Coronary artery (tissue), 2 donors: ENCODE data around the gene APBA1.

Experiments
- DNase-seq: peaks from one replicate; pipeline ENCODE4 v3.0.0-alpha.2; 2017; ENCODE audit warnings: low spot score
- H3K27ac ChIP-seq, 2 donors: fragments of 200-600 bp; sonication (generic); one replicate each; pipeline ENCODE4 v1.5.1; 2016 to 2019
- H3K4me3 ChIP-seq: fragments of 200-600 bp; sonication (generic); 2 replicates; pipeline ENCODE4 v1.5.1; 2016; ENCODE audit warnings: mild to moderate bottlenecking, moderate library complexity
- CTCF ChIP-seq: fragments of 200-600 bp; sonication (generic); IDR thresholded peaks from one replicate; pipeline ENCODE4 v1.5.1; 2019; ENCODE audit warnings: antibody characterized with exemption

Gene APBA1

GRCh38 chr9:69542058-69542457, 130.1 kb downstream of the APBA1 start:
- no peak for DNase-seq
- Histone ChIP-seq H3K4me3 (no peak overlapping the region), H3K27ac (no peak overlapping the region)
- no peak for TF ChIP-seq CTCF

GRCh38 chr9:69535911-69536310, 136.3 kb downstream of the APBA1 start:
- no peak overlapping the region for H3K27ac ChIP-seq
- DNase-seq: no peak
- no peak for TF ChIP-seq CTCF
- no peak overlapping the region for H3K4me3 ChIP-seq

GRCh38 chr9:69535286-69535832, 136.8 kb downstream of the APBA1 start:
- no peak for DNase-seq
- Histone ChIP-seq H3K4me3 (no peak overlapping the region), H3K27ac (no peak overlapping the region)
- TF ChIP-seq CTCF: no peak

GRCh38 chr9:69532396-69532795, 139.8 kb downstream of the APBA1 start:
- TF ChIP-seq CTCF: no peak
- H3K27ac ChIP-seq: no peak overlapping the region
- DNase-seq: no peak
- no peak overlapping the region for H3K4me3 ChIP-seq

- no peak for DNase-seq
- Histone ChIP-seq H3K4me3 (no peak overlapping the region), H3K27ac (no peak overlapping the region)
- no peak for TF ChIP-seq CTCF
Measured at GRCh38 chr9:69527454-69527853, 144.7 kb downstream of the APBA1 start.

GRCh38 chr9:69526699-69527098, 145.5 kb downstream of the APBA1 start:
- no peak for DNase-seq
- no peak for TF ChIP-seq CTCF
- Histone ChIP-seq H3K27ac (no peak overlapping the region), H3K4me3 (no peak overlapping the region)

GRCh38 chr9:69519470-69520240, 152.5 kb downstream of the APBA1 start:
- H3K27ac ChIP-seq: no peak overlapping the region
- DNase-seq: no peak
- H3K4me3 ChIP-seq: no peak overlapping the region
- TF ChIP-seq CTCF: no peak
